ENCODE data around the gene SMG7. TPM values are rescaled to one million over a fixed set of nuclear protein-coding genes. Genes with fewer than 3 reads are reported as not detected.

The SMG7 gene
- total and polyA plus RNA-seq, 8 donors: 49.6 to 69.6 (median 64.8) TPM

DNA sequence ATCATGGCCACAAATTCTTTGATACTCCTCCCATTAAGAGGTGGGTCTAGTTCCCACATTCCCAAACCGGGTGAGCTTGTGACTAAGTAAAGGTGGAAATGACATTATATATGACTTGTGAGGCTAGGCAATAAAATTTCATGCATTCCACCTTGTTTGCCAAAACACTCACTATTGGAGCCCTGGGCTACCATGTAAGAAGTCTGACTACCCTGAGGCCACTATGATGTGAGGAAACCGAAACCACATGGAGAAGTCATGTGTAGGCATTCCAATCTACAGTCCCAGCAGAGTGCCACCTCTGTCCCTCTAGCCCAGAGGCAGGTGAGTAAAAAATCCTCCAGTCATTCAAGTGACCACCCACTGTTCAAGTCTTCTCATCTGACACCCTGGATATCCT lies 17.9 kb upstream of the SMG7 start:
- Histone ChIP-seq H3K27me3 (no peaks in the 10 kb centered on the region), H3K36me3 (no peaks in the 10 kb centered on the region), H3K9me3 (no peaks in the 10 kb centered on the region), H3K4me3 (no peak overlapping the region), H3K4me1 (no peaks in the 10 kb centered on the region), H3K27ac (no peak overlapping the region)
- no peak for DNase-seq
- TF ChIP-seq, protein P1, sequence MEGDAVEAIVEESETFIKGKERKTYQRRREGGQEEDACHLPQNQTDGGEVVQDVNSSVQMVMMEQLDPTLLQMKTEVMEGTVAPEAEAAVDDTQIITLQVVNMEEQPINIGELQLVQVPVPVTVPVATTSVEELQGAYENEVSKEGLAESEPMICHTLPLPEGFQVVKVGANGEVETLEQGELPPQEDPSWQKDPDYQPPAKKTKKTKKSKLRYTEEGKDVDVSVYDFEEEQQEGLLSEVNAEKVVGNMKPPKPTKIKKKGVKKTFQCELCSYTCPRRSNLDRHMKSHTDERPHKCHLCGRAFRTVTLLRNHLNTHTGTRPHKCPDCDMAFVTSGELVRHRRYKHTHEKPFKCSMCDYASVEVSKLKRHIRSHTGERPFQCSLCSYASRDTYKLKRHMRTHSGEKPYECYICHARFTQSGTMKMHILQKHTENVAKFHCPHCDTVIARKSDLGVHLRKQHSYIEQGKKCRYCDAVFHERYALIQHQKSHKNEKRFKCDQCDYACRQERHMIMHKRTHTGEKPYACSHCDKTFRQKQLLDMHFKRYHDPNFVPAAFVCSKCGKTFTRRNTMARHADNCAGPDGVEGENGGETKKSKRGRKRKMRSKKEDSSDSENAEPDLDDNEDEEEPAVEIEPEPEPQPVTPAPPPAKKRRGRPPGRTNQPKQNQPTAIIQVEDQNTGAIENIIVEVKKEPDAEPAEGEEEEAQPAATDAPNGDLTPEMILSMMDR (IDR thresholded peaks at IDR 0.05): no peak
- intact Hi-C loops (cut with DNase I): no loop called here
- no peak for ATAC-seq

DNA sequence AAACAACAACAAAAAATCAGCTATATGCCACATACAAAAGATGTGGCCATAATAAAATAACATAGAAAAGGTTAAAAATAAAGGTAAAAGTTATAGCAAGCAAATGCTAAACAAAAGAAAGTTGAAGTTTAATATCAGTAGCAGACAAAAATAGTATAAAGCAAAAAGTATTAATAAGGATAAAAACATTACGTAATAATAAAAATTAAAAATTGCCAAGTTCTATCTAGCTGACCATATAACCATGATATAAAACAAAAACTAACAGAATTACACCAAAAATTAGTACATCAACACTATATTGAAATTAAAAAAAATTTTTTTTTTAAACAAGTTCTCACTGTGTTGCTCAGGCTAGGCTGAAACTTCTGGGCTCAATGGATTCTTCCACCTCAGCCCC lies 15.5 kb upstream of the SMG7 start:
- Histone ChIP-seq H3K9me3 (no peaks in the 10 kb centered on the region), H3K27ac (no peak overlapping the region), H3K36me3 (no peaks in the 10 kb centered on the region), H3K27me3 (no peaks in the 10 kb centered on the region), H3K4me3 (no peak overlapping the region), H3K4me1 (peaks cover 2 to 13% of the 10 kb centered on the region in 2 donors)
- intact Hi-C loops (cut with DNase I): no loop called here
- TF ChIP-seq, protein P1 (IDR thresholded peaks at IDR 0.05): no peak
- DNase-seq (no peak), ATAC-seq (no peak)

DNA sequence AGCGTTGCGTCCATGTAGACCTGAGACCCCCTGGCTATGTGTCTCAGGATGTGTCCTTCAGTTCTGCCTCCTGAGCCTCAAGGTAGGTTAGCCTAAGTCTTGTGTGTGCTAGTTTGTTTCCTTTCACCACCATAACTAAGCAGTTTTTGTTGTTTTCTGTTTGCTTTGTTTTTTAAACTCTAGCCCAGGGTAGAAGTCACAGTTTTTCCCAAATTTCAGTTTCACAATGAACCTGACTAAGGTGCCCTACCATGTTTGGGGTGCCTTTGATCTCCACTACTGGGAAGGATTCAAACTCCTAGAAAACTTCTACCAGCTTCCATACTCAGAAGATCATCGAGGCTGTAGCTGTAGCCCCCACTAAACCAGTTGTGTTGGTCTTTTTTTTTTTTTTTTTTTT lies 14.8 kb upstream of the SMG7 start:
- no peak for DNase-seq
- TF ChIP-seq, protein P1 (IDR thresholded peaks at IDR 0.05): no peak
- Histone ChIP-seq H3K36me3 (no peaks in the 10 kb centered on the region), H3K9me3 (no peaks in the 10 kb centered on the region), H3K4me3 (no peak overlapping the region), H3K4me1 (peaks cover 2 to 19% of the 10 kb centered on the region in 2 donors), H3K27me3 (no peaks in the 10 kb centered on the region), H3K27ac (no peak overlapping the region)
- intact Hi-C loops (cut with DNase I): no loop called here
- ATAC-seq: no peak

DNA sequence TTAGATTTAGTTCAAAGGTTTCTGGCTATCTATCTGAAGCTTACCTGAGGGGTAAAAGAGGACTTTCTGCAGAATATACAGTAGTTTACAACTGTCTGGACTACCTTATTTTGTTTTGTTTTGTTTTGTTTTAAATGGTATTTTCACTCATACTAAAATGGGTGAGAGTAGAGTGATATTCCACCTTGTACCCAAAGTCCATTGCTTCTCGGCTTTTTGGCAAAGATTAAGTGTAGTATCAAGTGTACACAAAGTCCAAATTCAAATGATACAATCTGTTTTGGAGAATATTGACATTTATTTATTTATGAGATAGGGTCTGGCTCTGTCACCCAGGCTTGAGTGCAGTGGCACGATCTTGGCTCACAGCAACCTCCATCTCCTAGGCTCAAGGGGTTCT lies 11.7 kb upstream of the SMG7 start:
- intact Hi-C loops (cut with DNase I): no loop called here
- ATAC-seq (no peak), DNase-seq (no peak)
- H3K27ac ChIP-seq: peak overlapping the region in 1 of 2 donors; percentile 65
- H3K4me1 ChIP-seq: peaks cover 2 to 23% of the 10 kb centered on the region in 2 donors
- H3K4me3 ChIP-seq: no peak overlapping the region
- no peaks in the 10 kb centered on the region for H3K27me3 ChIP-seq
- no peaks in the 10 kb centered on the region for H3K9me3 ChIP-seq
- TF ChIP-seq, protein P1 (IDR thresholded peaks at IDR 0.05): no peak
- no peaks in the 10 kb centered on the region for H3K36me3 ChIP-seq

DNA sequence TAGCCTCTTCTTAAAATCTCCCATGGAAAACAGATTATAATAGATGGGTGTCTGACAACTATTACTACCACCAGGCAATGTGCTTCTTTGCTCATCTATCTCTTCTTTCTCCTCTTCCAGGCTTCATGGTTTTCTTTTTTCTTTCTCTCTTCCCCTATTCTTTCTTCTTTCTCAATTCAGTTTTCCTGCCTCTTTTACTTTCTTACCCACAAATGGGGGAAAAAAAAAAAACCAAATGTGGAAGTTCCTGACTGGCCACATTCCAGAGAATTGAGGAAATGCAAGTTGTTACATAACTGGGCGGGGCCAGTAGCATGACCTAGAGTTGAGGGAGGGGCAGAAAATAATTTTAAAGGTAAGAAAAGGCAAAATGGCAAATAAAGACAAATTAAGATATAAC lies 10.9 kb upstream of the SMG7 start:
- Histone ChIP-seq H3K27ac (peak overlapping the region in 1 of 2 donors; percentile 65), H3K9me3 (no peaks in the 10 kb centered on the region), H3K36me3 (no peaks in the 10 kb centered on the region), H3K4me1 (peaks cover 2 to 23% of the 10 kb centered on the region in 2 donors), H3K27me3 (no peaks in the 10 kb centered on the region), H3K4me3 (no peak overlapping the region)
- TF ChIP-seq, protein P1 (IDR thresholded peaks at IDR 0.05): no peak
- DNase-seq (peak in 1 of 4 donors; percentile 41), ATAC-seq (peak; percentile 76)
- intact Hi-C loops (cut with DNase I): no loop called here
